GM03348 (cell line): ENCODE measurements around the gene WDR81.
"Not testable (repeated sequence)": the region's sequence is repeated elsewhere in the genome, so short reads cannot be mapped to it uniquely, and the experiment has no call there.

ENCODE experiments used
- DNase-seq: peaks from one replicate; pipeline ENCODE4 v3.0.0; 2012; ENCODE audit warnings: low spot score

Gene WDR81

DNA sequence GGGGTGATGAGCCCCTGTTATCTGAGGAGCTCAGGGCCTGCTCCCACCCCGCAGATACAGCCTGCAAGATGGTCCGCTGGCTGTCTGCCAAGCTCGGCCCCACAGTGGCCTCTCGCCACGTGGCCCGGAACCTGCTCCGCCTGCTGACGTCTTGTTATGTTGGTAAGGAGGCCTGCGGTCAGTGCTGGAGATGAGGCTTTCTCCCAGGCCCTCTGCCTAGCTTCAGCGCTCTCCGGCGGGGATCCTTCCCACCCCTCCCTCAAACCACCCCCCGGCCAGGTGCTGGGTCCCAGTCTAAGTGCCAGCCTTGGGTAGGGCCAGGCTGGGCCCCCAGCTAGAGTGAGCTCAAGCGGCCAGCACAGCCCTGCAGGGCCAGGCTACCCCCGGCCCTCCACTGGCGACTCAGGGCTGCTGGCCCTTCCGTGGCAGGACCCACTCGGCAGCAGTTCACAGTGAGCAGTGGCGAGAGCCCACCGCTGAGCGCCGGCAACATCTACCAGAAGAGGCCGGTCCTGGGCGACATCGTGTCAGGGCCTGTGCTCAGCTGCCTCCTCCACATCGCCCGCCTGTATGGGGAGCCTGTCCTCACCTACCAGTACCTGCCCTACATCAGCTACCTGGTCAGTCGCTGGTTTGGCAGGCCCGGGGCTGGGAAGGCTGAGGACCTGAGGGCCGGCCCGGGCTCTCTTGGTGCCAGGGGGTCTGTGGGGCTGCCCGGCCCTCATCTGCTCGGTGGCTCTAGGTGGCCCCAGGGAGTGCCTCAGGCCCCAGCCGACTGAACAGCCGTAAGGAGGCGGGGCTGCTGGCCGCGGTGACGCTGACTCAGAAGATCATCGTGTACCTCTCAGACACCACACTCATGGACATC lies 6.1 kb downstream of the WDR81 start:
- no peak for DNase-seq

DNA sequence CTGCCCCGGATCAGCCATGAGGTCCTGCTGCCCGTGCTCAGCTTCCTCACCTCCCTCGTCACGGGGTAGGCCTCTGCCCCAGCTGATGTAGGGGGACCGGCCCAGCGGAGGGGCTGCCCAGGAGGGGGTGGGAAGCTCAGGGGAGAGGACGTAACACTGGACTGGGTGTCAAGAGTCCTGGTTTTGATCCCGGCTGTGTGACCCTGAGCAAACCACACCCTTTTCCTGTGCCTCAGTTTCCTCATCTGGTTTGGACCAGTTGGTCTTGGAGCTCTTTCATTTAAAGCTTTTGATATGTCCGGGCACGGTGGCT lies 6.6 kb downstream of the WDR81 start:
- DNase-seq = no peak

DNA sequence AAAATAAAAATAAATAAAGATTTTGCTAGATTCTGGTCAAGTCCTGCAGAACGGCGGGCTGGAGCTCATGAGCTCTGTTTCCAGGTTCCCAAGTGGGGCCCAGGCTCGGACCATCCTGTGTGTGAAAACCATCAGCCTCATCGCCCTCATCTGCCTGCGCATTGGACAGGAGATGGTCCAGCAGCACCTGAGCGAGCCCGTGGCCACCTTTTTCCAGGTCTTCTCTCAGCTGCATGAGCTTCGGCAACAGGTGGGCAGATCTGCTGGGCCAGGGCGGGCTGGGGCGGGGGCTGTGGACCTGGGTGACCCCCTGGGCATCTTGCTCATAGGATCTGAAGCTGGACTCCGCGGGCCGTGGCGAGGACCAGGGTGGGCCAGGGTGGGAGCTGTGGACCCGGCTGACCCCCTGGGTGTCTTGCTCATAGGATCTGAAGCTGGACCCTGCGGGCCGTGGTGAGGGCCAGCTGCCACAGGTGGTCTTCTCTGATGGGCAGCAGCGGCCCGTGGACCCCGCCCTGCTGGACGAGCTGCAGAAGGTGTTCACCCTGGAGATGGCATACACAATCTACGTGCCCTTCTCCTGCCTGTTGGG lies 7.8 kb downstream of the WDR81 start:
- no peak for DNase-seq

DNA sequence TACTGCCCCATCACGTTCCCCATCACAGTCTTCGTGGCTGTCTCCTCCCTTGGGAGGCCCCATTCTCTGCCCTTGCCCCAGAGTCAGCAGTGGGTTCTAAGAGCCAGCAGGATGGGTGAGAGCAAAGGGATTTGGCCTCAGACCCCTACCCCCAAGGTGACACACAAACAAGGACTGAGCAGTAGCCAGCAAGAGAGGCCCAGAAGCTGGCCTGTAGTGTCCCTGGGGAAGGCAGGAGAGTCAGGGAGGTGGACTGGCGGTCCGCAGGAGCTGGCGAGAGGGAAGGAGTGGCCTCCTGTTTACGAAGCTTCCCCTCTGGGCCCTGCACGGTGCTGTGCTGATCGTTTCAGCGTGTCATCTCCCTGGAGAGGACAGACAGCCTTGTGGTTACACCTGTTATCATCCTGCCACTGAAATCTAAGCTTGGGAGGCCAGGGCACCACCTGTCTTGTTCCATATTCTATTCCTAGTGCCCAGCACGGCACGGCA lies 8.4 kb downstream of the WDR81 start:
- DNase-seq = no peak

DNA sequence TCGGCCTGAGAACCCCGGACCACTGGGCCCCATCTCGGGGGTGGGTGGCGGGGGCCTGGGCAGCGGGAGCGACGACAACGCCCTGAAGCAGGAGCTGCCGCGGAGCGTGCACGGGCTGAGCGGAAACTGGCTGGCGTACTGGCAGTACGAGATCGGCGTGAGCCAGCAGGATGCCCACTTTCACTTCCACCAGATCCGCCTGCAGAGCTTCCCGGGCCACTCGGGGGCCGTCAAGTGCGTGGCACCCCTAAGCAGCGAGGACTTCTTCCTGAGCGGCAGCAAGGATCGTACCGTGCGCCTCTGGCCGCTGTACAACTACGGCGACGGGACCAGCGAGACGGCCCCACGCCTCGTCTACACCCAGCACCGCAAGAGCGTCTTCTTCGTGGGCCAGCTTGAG lies 9.3 kb downstream of the WDR81 start:
- no peak for DNase-seq

DNA sequence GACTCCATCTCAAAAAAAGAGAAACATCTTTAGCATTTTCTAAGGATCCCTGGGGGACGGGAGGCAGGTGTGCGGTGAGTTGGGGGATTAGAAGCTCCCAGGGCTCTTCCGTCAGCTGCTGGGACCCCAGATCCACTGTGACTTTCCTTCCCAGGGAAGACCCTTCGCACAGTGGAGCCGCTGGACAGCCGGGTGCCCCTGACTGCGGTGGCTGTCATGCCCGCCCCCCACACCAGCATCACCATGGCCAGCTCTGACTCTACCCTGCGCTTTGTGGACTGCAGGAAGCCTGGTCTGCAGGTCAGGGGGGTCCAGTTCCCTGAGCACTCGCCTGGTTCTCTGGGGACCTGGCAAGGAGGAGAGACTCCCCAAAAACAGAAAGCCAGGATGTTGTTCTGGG lies 10.9 kb downstream of the WDR81 start:
- no peak for DNase-seq

DNA sequence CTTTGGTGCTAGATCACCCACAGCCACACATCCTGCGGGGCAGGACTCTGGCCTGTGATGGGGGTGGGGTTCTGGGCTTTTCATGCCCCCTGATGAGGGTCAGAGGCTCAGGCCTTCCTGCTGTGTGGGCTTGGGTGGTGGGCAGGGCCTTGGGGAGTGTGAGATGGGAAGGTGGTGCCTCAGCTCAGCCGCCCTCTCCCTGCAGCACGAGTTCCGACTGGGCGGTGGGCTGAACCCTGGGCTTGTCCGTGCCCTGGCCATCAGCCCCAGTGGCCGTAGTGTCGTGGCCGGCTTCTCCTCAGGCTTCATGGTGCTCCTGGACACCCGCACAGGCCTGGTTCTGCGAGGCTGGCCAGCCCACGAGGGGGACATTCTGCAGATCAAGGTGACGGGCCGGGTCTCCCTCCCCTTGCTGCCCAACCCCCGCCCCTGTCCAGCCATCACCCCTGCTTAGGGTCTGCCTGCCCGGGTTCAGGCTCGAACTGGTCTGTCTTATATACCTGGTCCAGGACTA lies 11.4 kb downstream of the WDR81 start:
- no peak for DNase-seq

DNA sequence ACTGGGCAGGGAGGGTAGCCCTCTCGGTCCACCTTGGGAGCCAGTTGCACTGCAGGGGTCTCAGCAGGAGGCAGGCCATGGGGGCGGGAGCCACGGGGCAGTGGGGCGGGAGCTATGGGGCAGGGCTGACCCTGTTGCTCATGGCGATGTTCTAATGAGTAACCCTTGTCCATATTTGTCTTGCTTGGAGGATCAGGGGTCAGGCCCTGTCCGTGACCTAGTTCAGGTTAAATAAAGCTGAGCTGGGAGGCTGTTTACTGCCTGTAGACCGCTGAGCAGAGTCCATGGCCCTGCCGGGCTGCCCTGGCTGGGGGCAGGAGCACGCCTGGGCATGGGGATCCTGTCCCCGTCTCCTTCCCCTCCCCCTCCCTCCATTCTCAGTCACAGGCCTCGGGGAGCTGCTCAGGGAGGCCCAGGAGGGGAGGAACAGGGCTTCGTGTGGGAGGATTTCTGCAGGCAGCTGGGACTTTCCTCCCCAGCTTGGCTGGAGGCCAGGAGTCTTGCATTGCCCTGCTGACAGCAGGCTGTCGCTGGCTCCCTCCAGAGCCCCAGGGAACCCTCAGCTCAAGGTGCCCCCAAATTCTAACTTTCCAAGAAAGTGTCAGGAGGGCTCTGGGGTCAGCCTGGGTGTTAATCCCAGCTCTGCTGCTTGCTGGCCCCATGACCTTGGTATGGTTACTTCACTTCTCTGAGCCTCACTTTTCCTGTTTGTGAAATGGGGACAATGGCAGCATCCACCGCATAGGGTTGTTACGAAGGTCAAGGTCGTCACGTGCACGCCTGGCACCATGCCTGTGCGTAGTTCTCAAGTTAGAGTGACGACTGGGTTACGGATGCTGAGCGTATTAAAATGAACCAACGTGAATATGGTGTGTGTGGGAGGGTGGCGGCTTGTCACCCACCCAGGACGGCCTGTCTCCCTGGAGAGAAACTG lies 12.1 kb downstream of the WDR81 start:
- DNase-seq = peak; percentile 75

DNA sequence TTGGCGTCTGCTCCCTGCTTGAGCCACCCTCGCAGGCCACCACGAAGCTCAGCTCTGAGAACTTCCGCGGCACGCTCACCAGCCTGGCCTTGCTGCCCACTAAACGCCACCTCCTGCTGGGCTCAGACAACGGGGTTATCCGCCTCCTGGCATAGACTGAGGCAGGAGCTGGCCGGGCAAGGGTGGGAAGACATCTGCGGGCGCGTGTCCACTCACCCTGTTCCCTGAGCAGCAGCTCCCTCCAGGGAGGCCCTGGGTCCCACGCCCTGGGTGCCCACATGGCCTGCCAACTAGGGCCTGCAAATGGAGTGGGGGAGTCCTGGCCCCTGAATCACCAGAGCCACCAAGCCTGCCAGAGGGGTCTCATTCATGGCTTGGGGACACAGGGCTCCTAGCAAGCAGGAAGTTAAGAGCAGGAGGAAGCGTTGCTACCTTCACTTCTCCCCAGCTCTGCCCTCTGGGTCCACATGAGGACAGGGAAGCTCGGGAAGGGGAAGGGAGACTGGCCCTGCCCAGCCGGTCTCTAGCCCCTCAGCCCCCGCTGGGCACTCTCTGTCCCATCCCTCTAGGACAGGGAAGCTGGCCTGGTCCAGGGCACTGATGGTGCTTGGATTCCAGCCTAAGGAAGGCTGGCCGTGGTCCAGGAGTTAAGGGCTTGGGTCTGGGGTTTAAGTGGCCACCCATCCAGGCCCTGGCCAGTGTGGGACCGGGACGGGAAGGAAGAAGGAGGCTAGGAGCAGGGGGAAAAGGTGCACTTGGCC lies 13.2 kb downstream of the WDR81 start:
- no peak for DNase-seq

DNA sequence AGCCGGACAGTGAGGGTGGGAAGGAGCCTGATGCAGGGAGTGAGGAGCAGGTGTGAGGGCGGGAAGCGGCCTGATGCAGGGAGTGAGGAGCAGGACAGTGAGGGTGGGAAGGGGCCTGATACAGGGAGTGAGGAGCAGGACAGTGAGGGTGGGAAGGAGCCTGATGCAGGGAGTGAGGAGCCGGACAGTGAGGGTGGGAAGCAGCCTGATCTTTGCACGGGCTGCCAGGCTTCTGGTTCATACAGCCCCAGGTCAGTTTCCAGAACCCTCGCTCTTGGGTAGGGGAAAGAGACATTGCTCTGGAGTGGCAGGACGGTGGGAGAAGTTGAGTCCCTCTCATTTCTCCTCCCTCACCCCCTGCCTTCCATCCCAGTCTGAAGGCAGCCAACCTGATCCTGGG lies 17.4 kb downstream of the WDR81 start:
- not testable (repeated sequence) for DNase-seq

DNA sequence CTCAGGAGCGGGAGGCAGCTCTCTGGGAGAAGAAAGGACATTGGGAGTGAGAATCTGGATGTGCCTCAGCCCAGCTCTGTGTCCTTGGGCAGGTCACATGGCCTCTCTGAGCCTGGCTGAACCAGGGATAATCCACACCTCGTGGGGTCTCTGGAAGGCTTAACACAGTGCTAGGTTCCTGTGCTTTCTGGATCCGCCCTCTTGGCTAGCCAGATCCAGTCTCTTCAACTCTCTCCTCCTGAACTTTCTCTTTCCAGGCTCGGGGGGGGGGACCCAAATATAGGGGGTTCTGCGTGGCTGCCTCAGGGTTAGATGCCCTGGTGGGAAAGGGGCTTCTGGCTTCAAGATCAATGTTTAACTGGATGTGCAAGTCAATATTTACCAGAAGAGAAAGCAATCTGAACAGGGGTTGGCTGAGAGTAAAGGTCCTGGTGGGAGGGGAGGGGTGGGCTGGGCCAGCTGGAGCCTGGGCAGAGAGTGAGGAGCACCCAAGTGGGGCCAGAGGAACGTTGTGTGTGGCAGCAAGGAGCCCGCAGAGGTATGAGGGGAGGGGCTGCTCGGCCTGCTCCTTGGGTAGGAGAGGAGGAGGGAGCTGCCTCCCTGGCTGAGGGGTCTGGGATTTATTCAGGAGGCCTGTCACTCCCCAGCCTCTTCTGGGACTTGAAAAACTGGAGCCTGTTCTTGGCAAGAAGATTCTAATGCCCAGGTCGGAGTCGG lies 18.0 kb downstream of the WDR81 start, which contains the start of gene SERPINF2:
Gene SERPINF2 (plus strand): TSS at position 501 of the 717 bp plus-strand sequence. CDS start 2,125 bp downstream, outside the sequence.
- no peak for DNase-seq

DNA sequence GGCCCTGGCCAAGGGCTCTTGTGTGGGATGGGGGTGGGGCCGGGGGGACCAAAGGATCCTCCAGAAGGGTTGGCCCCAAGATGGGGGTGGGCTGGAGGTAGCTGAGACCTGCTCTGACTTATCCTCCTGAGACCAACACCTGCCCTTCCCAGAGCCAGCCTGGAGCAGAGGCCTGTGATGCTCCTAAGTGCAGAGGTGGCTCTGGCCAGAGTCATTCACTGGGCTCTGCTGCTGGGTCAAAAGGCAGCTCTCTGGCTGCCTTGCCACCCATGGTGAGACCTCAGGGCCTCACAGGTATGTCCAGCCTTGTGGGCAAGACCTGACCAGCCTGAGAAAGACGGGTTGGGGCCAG lies 18.6 kb downstream of the WDR81 start:
- DNase-seq = no peak

DNA sequence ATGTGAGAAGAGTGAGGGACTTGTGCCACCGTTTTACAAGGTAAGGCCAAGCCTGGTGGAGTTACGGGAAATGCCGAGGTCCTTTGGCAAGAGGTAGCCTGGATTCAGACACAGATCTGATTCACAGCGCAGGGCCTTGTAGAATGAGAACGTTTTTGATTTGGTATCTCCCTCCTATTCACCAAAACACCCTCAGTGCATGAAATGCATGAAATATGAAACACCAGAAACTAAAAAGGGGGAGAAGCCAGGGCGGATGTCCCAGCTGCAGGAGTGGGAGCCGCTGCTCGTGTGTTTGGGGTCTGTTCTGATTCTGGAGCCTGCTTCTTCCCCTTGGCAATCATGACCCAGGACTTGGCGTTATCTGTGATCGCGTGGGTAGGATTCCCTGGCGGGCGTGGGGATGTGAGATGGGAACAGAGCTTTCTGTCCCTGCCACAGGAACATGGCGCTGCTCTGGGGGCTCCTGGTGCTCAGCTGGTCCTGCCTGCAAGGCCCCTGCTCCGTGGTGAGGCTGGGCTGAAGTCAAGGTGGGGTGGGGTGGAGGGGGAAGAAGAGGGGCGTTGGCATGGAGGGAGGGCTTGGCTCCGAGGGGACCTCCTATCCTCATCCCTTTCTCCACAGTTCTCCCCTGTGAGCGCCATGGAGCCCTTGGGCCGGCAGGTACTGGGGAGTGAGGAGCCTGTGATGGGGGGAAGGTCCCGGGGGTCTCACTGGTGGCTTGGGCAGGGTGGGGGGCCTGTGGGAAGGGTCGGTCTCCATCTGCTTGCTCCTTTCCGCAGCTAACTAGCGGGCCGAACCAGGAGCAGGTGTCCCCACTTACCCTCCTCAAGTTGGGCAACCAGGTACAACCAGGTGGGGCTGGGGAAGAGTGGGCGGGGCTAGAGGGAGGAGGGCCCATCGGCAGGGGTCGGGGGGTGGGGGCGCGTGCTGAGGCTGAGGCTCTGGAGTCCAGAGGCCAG lies 20.3 kb downstream of the WDR81 start:
- DNase-seq = no peak

DNA sequence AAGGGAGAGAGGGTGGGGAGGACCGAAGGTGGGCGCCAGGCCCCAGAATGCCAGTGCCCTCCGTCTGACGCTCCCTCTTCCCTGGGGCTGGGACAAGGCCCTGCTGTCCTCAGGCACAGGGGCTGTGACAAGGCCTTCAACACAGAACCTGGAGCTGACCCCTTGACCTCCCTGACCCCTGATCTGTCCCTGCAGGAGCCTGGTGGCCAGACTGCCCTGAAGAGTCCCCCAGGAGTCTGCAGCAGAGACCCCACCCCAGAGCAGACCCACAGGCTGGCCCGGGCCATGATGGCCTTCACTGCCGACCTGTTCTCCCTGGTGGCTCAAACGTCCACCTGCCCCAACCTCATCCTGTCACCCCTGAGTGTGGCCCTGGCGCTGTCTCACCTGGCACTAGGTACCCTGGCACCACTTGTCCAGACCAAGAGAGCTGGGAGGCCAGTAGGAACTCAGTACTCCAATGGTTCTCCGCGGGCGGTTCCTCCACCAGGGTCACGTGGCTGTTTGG lies 21.1 kb downstream of the WDR81 start:
- DNase-seq = no peak

DNA sequence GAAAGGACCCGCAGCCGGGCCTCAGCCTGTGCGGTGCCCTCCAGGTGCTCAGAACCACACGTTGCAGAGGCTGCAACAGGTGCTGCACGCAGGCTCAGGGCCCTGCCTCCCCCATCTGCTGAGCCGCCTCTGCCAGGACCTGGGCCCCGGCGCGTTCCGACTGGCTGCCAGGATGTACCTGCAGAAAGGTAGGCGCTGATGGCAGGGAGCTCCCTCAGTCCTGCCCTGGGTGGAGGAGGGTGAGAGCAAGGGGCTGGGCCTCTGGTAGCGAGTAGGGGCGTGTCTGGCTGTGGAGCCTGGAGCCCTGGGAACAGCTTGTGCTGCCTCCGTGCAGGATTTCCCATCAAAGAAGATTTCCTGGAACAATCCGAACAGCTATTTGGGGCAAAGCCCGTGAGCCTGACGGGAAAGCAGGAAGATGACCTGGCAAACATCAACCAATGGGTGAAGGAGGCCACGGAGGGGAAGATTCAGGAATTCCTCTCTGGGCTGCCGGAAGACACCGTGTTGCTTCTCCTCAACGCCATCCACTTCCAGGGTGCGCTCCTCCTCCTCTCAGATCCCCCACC lies 22.6 kb downstream of the WDR81 start:
- no peak for DNase-seq

DNA sequence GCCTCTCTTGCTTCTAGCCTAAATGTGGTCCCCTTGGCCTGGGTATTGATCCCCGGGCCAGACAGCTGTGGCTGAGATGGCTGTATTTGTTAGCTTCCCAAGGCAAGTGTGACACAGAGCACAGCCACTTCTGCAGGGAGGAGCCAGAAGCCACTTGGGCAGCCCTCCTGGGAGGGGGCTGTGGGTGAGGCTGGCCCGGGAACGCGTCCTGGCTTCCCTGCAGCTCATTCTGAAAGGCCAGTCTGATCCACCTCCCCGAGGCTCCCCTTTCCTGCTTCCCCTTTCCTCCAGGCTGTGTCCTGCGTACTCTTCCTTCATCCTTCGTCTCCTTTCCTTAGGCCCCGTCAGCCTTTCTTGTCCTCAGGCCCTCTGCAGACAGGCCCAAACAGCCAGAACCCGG lies 26.1 kb downstream of the WDR81 start:
- DNase-seq = no peak

DNA sequence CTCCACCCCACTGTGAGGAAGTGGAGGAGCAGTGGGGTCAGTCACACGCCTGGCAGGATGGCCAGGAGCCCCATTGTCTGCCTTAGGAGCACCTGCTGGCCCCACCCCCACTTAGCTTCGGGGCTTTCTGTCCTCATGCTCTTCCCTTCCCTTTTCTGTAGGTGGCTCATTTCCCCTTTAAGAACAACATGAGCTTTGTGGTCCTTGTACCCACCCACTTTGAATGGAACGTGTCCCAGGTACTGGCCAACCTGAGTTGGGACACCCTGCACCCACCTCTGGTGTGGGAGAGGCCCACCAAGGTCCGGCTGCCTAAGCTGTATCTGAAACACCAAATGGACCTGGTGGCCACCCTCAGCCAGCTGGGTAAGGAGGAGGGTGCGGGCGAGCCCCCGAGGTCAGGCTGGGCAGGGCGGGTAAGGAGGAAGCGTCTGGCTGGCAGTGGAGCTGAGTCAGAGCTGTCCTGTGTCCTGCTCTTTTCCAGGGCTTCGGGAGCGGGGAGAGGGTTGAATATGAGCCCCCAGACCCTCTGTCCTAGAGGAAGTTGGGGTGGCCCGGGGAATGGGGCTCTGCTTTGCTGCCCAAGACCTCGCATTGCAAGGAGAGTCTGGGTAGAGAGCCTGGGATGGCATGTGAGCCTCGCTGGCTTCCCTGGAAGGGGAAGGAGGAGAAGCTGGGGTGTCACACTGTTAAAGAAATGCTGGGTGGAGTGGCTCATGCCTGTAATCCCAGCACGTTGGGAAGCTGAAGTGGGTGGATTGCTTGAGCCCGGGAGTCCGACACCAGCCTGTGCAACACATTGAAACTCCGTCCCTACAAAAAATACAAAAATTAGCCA lies 28.1 kb downstream of the WDR81 start:
- DNase-seq = no peak

DNA sequence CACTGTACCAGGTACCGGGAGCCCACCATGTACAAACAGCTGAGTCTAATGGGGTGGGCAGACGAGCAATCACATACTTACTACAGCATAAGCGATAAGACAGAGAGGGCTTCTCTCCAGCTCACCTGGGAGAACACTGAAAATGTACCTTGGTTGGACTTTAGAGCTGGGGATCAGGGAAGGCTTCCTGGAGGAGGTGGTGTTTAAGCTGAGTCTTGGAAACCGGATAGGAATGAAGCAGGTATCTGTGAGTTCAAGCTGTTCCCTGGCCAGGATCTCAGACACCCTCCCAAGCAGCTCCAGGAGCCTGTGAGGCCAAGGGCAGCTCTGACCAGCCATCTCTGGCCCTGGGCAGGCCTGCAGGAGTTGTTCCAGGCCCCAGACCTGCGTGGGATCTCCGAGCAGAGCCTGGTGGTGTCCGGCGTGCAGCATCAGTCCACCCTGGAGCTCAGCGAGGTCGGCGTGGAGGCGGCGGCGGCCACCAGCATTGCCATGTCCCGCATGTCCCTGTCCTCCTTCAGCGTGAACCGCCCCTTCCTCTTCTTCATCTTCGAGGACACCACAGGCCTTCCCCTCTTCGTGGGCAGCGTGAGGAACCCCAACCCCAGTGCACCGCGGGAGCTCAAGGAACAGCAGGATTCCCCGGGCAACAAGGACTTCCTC lies 29.4 kb downstream of the WDR81 start:
- DNase-seq = no peak
